DOHH2 (cell line): Measurements from ENCODE around the gene ADCY5.

Source experiments
- H3F3A ChIP-seq: fragments of 200-600 bp; sonication (generic), shearing (Covaris generic); 2 replicates; pipeline ENCODE4 v1.6.0; 2016; ENCODE audit warnings: antibody characterized with exemption, mild to moderate bottlenecking; ENCODE audit not compliant: control insufficient read depth, insufficient read depth
- H3K27ac ChIP-seq: fragments of 200-600 bp; sonication (generic); 2 replicates; pipeline ENCODE4 v1.5.1; 2014; ENCODE audit warnings: low read depth, mild to moderate bottlenecking, low read length, moderate library complexity
- H3K27me3 ChIP-seq: fragments of 200-600 bp; sonication (generic); 2 replicates; pipeline ENCODE4 v1.6.1; 2014; ENCODE audit warnings: mild to moderate bottlenecking, low read length, mixed read lengths; ENCODE audit not compliant: control insufficient read depth
- H3K36me3 ChIP-seq: fragments of 200-600 bp; sonication (generic); 2 replicates; pipeline ENCODE4 v1.6.1; 2014; ENCODE audit warnings: mild to moderate bottlenecking, low read length, moderate library complexity, mixed read lengths; ENCODE audit not compliant: control insufficient read depth
- H3K4me1 ChIP-seq: fragments of 200-600 bp; sonication (generic); 2 replicates; pipeline ENCODE4 v1.6.1; 2014; ENCODE audit warnings: mild to moderate bottlenecking, low read length, mixed read lengths; ENCODE audit not compliant: control insufficient read depth
- H3K4me2 ChIP-seq: fragments of 200-600 bp; sonication (generic); 2 replicates; pipeline ENCODE4 v1.6.0; 2014; ENCODE audit warnings: mild to moderate bottlenecking, low read length, moderate library complexity
- H3K4me3 ChIP-seq: fragments of 200-600 bp; sonication (generic); 2 replicates; pipeline ENCODE4 v1.5.1; 2014; ENCODE audit warnings: mild to moderate bottlenecking, low read length, mixed read lengths
- H3K79me2 ChIP-seq: fragments of 200-600 bp; sonication (generic); 2 replicates; pipeline ENCODE4 v1.6.1; 2014; ENCODE audit warnings: mild to moderate bottlenecking, low read length, mixed read lengths; ENCODE audit not compliant: control insufficient read depth
- H3K9me2 ChIP-seq: fragments of 200-600 bp; sonication (generic); replicated peaks from 2 replicates; pipeline ENCODE4 v1.6.1; 2014; ENCODE audit warnings: mild to moderate bottlenecking, low read length, mixed read lengths; ENCODE audit not compliant: control insufficient read depth
- H3K9me3 ChIP-seq: fragments of 200-600 bp; sonication (generic); 2 replicates; pipeline ENCODE4 v1.6.1; 2014; ENCODE audit warnings: antibody characterized with exemption, low read length, mixed read lengths; ENCODE audit not compliant: control insufficient read depth, insufficient read depth
- H4K20me1 ChIP-seq: fragments of 200-600 bp; sonication (generic); 2 replicates; pipeline ENCODE4 v1.6.0; 2014; ENCODE audit warnings: low read depth, mild to moderate bottlenecking, antibody characterized with exemption, low read length, moderate library complexity; ENCODE audit not compliant: control insufficient read depth, insufficient read depth
- CTCF ChIP-seq: fragments of 200-600 bp; sonication (generic); IDR thresholded peaks from one replicate; pipeline ENCODE4 v1.5.1; 2014; ENCODE audit warnings: antibody characterized with exemption, mild to moderate bottlenecking, low read depth, low read length; ENCODE audit not compliant: poor library complexity, severe bottlenecking
- EZH2phosphoT487 ChIP-seq: fragments of 200-600 bp; sonication (generic); IDR thresholded peaks from 2 replicates; pipeline ENCODE4 v1.6.1; 2017; ENCODE audit warnings: borderline replicate concordance, mild to moderate bottlenecking, antibody characterized with exemption, low read length, moderate library complexity, mixed read lengths

The ADCY5 gene

GRCh38 chr3:123301331-123302184 is 147.3 kb downstream of the ADCY5 start:
- Histone ChIP-seq H3F3A (no peaks in the 10 kb centered on the region), H3K4me2 (no peak overlapping the region), H3K9me2 (no peaks in the 10 kb centered on the region), H3K4me1 (peaks cover 6% of the 10 kb centered on the region), H3K27me3 (peaks cover 3% of the 10 kb centered on the region; the same call in 1 of the 2 replicates), H4K20me1 (no peaks in the 10 kb centered on the region), H3K9me3 (no peaks in the 10 kb centered on the region), H3K79me2 (no peaks in the 10 kb centered on the region), H3K27ac (no peak overlapping the region), H3K4me3 (no peak overlapping the region), H3K36me3 (no peaks in the 10 kb centered on the region)
- TF ChIP-seq CTCF: no peak
- no peak for TF ChIP-seq EZH2phosphoT487

- no peaks in the 10 kb centered on the region for H4K20me1 ChIP-seq
- H3K9me3 ChIP-seq: no peaks in the 10 kb centered on the region
- no peak overlapping the region for H3K4me2 ChIP-seq
- H3K36me3 ChIP-seq: no peaks in the 10 kb centered on the region
- H3K79me2 ChIP-seq: no peaks in the 10 kb centered on the region
- no peak for TF ChIP-seq EZH2phosphoT487
- TF ChIP-seq CTCF: no peak
- no peak overlapping the region for H3K27ac ChIP-seq
- H3K27me3 ChIP-seq: peaks cover 3% of the 10 kb centered on the region; the same call in 1 of the 2 replicates
- H3F3A ChIP-seq: no peaks in the 10 kb centered on the region
- peaks cover 6% of the 10 kb centered on the region for H3K4me1 ChIP-seq
- no peak overlapping the region for H3K4me3 ChIP-seq
- no peaks in the 10 kb centered on the region for H3K9me2 ChIP-seq
These were observed 148.3 kb downstream of the ADCY5 start for GRCh38 chr3:123300583-123300982.

GRCh38 chr3:123300056-123300455 is 148.8 kb downstream of the ADCY5 start:
- Histone ChIP-seq H3K27ac (no peak overlapping the region), H3K79me2 (no peaks in the 10 kb centered on the region), H3K4me3 (no peak overlapping the region), H3K9me2 (no peaks in the 10 kb centered on the region), H3K9me3 (no peaks in the 10 kb centered on the region), H3F3A (no peaks in the 10 kb centered on the region), H3K4me2 (no peak overlapping the region), H3K27me3 (peaks cover 3% of the 10 kb centered on the region; the same call in 1 of the 2 replicates), H4K20me1 (no peaks in the 10 kb centered on the region), H3K4me1 (peaks cover 6% of the 10 kb centered on the region), H3K36me3 (no peaks in the 10 kb centered on the region)
- TF ChIP-seq CTCF: no peak
